ENCODE data around the gene TSSK6. TPM values are rescaled to one million over a fixed set of nuclear protein-coding genes. Genes with fewer than 3 reads are reported as not detected.

The TSSK6 gene
- total and polyA plus RNA-seq, 10 of the 15 experiments (the other 5 are each of a cell fraction or from before 2014, with no cell fraction given) = 0.06 to 3.6 (median 0.98) TPM; not detected in 2

- no peak for DNase-seq (ENCODE audit: low read depth, low spot score)
- RAD21 ChIA-PET (ENCODE audit: unreplicated experiment) = no interaction called here
- CTCF ChIA-PET = interaction anchor here (0.6 to 7.2 kb wide), 5 partner anchors 8 to 93 kb away, joined by 3 to 50 read pairs (median 4); no protein-coding TSS in a partner anchor
- WGBS (ENCODE audit: insufficient coverage, insufficient replicate concordance, low lambda C conversion rate, missing lambda C conversion rate) = 43% methylated on average over 9 of the region's 10 CpGs
- Histone ChIP-seq H3K27ac (ENCODE audit: control insufficient read depth, insufficient read depth) (no peak overlapping the region), H3K36me3 (ENCODE audit: control insufficient read depth in 2 of 2, insufficient read depth in 2 of 2, low read length in 1 of 2) (no peaks in the 10 kb centered on the region), H3K4me2 (ENCODE audit: control insufficient read depth, insufficient read depth) (no peak overlapping the region), H3K4me3 (no peak overlapping the region), H3K79me2 (ENCODE audit: control insufficient read depth, insufficient read depth, low read length) (no peaks in the 10 kb centered on the region), H3K27me3 (replicated peaks in 1 of 2; ENCODE audit: control insufficient read depth in 2 of 2, insufficient read depth in 2 of 2, low read length in 1 of 2) (no peaks in the 10 kb centered on the region), H3K9ac (ENCODE audit: control insufficient read depth, insufficient read depth, low read length) (no peak overlapping the region), H3K9me3 (replicated peaks; ENCODE audit: control insufficient read depth, insufficient read depth, low read length) (no peaks in the 10 kb centered on the region), H3K4me1 (ENCODE audit: control insufficient read depth, insufficient read depth, low read length) (no peaks in the 10 kb centered on the region), H2AFZ (ENCODE audit: control insufficient read depth, low read depth, low read length) (no peak overlapping the region), H4K20me1 (ENCODE audit: control insufficient read depth, insufficient read depth) (no peaks in the 10 kb centered on the region)
- no peak for FAIRE-seq
- BruUV-seq (replicated peaks) = no TSS peak
- in situ Hi-C loops (cut with MboI) (no loop called here), intact Hi-C loops (cut with micrococcal nuclease; ENCODE audit: unreplicated experiment) (no loop called here)
- ATAC-seq = no peak
- no peak for TF ChIP-seq TCF12 (IDR thresholded peaks at IDR 0.05; ENCODE audit: low read depth, low read length)
- no peak for TF ChIP-seq NR2C2 (IDR thresholded peaks at IDR 0.05; ENCODE audit: borderline replicate concordance, control insufficient read depth, insufficient read length, low read depth)
- no peak for TF ChIP-seq MYB (IDR thresholded peaks at IDR 0.05; ENCODE audit: borderline replicate concordance, low read depth, low read length)
- TF ChIP-seq YBX1 (IDR thresholded peaks at IDR 0.05) = no peak
- SMC1A ChIA-PET (ENCODE audit: uncharacterized antibody, unreplicated experiment) = interaction anchor here (0.7 to 1.0 kb wide), 3 partner anchors 19 to 40 kb away, joined by 3 to 4 read pairs (median 4); no protein-coding TSS in a partner anchor
- POLR2A ChIA-PET = interaction anchor here (1.0 to 1.1 kb wide), 2 partner anchors 7 to 19 kb away, joined by 3 read pairs; no protein-coding TSS in a partner anchor
These were observed 35.9 kb upstream of the TSSK6 start for GRCh38 chr19:19550972-19551852.

GRCh38 chr19:19550485-19550929 is 35.2 kb upstream of the TSSK6 start:
- ChIA-PET RAD21 (ENCODE audit: unreplicated experiment) (no interaction called here), POLR2A (interaction anchor here (1.0 kb wide), 1 partner anchor 18 kb away, joined by 3 read pairs; no protein-coding TSS in a partner anchor), CTCF (interaction anchor here (0.6 to 7.2 kb wide), 4 partner anchors 8 to 94 kb away, joined by 3 to 50 read pairs (median 4); no protein-coding TSS in a partner anchor), SMC1A (ENCODE audit: uncharacterized antibody, unreplicated experiment) (interaction anchor here (1.0 kb wide), 1 partner anchor 19 kb away, joined by 3 read pairs; no protein-coding TSS in a partner anchor)
- H3K36me3 ChIP-seq (ENCODE audit: control insufficient read depth in 2 of 2, insufficient read depth in 2 of 2, low read length in 1 of 2) = no peaks in the 10 kb centered on the region
- no peak overlapping the region for H3K4me2 ChIP-seq (ENCODE audit: control insufficient read depth, insufficient read depth)
- no peak overlapping the region for H3K27ac ChIP-seq (ENCODE audit: control insufficient read depth, insufficient read depth)
- no peak overlapping the region for H3K4me3 ChIP-seq
- no peak overlapping the region for H3K9ac ChIP-seq (ENCODE audit: control insufficient read depth, insufficient read depth, low read length)
- no TSS peak for BruUV-seq (replicated peaks)
- WGBS (ENCODE audit: insufficient coverage, insufficient replicate concordance, low lambda C conversion rate, missing lambda C conversion rate) = 59% methylated on average over 8 of the region's 8 CpGs
- in situ Hi-C loops (cut with MboI) (no loop called here), intact Hi-C loops (cut with micrococcal nuclease; ENCODE audit: unreplicated experiment) (no loop called here)
- H3K4me1 ChIP-seq (ENCODE audit: control insufficient read depth, insufficient read depth, low read length) = no peaks in the 10 kb centered on the region
- H3K27me3 ChIP-seq (replicated peaks in 1 of 2; ENCODE audit: control insufficient read depth in 2 of 2, insufficient read depth in 2 of 2, low read length in 1 of 2) = no peaks in the 10 kb centered on the region
- ATAC-seq (no peak), DNase-seq (ENCODE audit: low read depth, low spot score) (no peak), FAIRE-seq (no peak)
- no peaks in the 10 kb centered on the region for H4K20me1 ChIP-seq (ENCODE audit: control insufficient read depth, insufficient read depth)
- H3K79me2 ChIP-seq (ENCODE audit: control insufficient read depth, insufficient read depth, low read length) = no peaks in the 10 kb centered on the region
- no peak overlapping the region for H2AFZ ChIP-seq (ENCODE audit: control insufficient read depth, low read depth, low read length)
- no peaks in the 10 kb centered on the region for H3K9me3 ChIP-seq (replicated peaks; ENCODE audit: control insufficient read depth, insufficient read depth, low read length)
- TF ChIP-seq POLR2AphosphoS2 (IDR thresholded peaks at IDR 0.05; ENCODE audit: low read depth, low read length) (no peak), POLR2AphosphoS5 (IDR thresholded peaks at IDR 0.05; ENCODE audit: low read length) (no peak), CHD4 (IDR thresholded peaks at IDR 0.05) (no peak), NR2C2 (IDR thresholded peaks at IDR 0.05; ENCODE audit: borderline replicate concordance, control insufficient read depth, insufficient read length, low read depth) (no peak), ZBTB11 (CRISPR knock-in tag; IDR thresholded peaks at IDR 0.05) (no peak), MAX (IDR thresholded peaks at IDR 0.05; ENCODE audit: low read depth, low read length) (no peak), POU2F2 (IDR thresholded peaks at IDR 0.05; ENCODE audit: borderline replicate concordance, low read depth, low read length) (no peak), POLR2A (IDR thresholded peaks at IDR 0.05; ENCODE audit: low read depth, low read length) (no peak), HDAC2 (IDR thresholded peaks at IDR 0.05) (no peak), ZNF274 (IDR thresholded peaks at IDR 0.05; ENCODE audit: insufficient read depth, insufficient read length) (no peak), STAT1 (conservative IDR thresholded peaks at IDR 0.05) (no peak)

Measured in GM12878 (cell line).